GM23248 (cell line): ENCODE results near the gene TSGA10.

ENCODE experiments used
- EZH2 ChIP-seq: fragments of 200-600 bp; sonication (generic); IDR thresholded peaks from 2 replicates; pipeline ENCODE4 v1.6.1; 2018; ENCODE audit warnings: antibody characterized with exemption, mild to moderate bottlenecking; ENCODE audit not compliant: insufficient read depth, poor library complexity, severe bottlenecking
- EZH2phosphoT487 ChIP-seq: fragments of 200-600 bp; sonication (generic); IDR thresholded peaks from 2 replicates; pipeline ENCODE4 v1.6.1; 2018; ENCODE audit warnings: antibody characterized with exemption, moderate library complexity, mild to moderate bottlenecking, low read depth; ENCODE audit not compliant: insufficient read depth

DNA sequence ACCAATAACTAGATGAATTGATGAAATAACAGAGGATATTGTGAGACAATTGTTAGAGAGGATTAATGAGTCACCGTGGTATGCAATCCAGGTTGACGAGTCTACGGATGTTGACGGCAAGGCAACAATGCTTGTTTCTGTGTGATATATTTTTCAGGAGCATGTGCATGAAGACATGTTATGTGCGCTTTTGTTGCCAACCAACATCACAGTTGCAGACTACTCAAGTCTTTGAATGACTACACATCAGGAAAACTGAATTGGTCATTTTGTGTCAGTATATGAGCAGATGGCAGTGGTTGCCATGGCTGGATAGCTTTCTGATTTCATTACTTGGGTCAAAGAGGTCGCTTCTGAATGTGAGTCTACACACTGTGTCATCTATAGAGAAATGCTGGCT is 122.0 kb downstream of the TSGA10 start:
- no peak for TF ChIP-seq EZH2phosphoT487
- TF ChIP-seq EZH2 = no peak
